DMS114 treated with DMSO at 0.1 percent for 48 hours (cell line): ENCODE results near the gene CASP8.

Experiments used
- DNase-seq: peaks from one replicate; lab custom pipeline; 2025; ENCODE audit not compliant: unreplicated experiment; lab: John Stamatoyannopoulos, UW

Gene CASP8

DNA sequence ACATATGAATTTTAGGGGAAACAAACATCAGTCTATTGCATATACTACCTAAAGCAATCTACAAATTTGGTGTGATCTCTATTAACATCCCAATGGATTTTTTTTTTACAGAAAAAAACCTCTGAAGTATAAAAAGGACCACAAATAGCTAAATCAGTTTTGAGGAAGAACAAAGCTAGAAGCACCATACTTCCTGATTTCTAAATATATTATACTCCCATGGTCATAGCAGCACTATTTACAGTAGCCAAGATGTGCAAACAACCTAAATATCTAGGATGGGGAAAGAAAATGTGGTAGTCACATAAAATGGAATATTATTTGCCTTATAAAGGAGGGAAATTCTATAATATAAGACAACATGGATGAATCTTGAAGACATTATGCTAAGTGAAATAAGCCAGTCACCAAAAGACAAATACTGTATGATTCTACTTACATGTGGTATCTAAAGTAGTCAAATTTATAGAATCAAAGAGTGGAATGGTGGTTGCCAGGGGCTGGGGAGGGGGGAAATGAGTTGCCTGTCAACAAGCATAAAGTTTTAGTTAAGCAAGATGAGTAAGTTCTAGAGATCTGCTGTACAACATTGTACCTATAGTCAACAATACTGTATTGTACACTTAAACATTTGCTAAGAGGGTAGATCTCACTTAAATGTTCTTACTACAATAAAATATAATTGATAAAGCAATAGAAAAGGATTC is 17.6 kb upstream of the CASP8 start:
- no peak for DNase-seq

GRCh38 chr2:201244829-201245228 is 15.5 kb upstream of the CASP8 start:
- no peak for DNase-seq

DNA sequence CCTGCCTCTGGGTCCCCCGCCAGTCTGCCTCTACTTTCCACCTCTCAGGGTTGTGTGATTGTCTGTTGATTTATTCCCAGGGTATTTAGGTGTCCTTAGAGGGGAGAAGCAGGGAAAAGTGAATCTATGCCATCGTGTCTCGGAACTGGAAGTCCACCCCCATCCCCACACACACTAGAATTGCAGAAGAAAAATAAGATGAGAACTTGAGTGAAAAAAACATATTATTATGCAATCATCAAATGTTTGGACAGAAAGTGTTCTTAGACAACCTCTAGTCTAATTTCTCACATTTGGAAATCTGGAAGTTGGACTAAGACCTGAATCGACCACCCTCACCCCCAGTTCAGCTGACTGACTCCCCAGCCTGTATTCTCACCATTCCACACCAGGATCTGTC is 14.1 kb upstream of the CASP8 start:
- DNase-seq: no peak

DNA sequence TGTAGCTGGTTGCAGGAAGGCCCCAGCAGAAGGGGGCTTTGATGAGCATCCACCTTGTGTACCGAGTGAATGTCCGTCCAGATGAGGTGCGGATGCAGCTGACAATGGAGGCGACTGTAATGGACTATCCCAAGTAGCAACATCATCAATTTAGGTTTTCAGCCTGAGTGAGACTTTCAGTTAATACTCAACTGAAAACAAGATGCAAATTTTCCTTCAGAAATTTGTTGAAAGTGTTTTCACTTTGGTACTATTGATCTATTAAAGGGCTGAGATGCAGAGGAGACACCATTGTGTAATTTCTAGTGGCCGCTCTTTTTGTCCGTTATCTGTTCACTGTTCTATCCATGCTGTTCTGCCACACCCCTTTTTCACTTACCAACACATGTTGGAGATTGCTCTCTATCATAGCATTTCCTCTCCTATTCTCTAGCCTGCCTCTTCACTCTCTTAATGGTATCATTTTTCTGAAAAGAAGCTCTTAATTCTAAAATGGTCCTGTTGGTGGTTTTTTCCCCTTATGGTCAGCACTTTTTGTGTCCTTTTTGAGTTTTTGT is 12.0 kb upstream of the CASP8 start:
- DNase-seq: no peak

GRCh38 chr2:201249889-201250288 is 10.4 kb upstream of the CASP8 start:
- DNase-seq: no peak

GRCh38 chr2:201250741-201251140 is 9.6 kb upstream of the CASP8 start:
- DNase-seq: no peak

GRCh38 chr2:201254081-201254730 is 6.1 kb upstream of the CASP8 start:
- DNase-seq: no peak

DNA sequence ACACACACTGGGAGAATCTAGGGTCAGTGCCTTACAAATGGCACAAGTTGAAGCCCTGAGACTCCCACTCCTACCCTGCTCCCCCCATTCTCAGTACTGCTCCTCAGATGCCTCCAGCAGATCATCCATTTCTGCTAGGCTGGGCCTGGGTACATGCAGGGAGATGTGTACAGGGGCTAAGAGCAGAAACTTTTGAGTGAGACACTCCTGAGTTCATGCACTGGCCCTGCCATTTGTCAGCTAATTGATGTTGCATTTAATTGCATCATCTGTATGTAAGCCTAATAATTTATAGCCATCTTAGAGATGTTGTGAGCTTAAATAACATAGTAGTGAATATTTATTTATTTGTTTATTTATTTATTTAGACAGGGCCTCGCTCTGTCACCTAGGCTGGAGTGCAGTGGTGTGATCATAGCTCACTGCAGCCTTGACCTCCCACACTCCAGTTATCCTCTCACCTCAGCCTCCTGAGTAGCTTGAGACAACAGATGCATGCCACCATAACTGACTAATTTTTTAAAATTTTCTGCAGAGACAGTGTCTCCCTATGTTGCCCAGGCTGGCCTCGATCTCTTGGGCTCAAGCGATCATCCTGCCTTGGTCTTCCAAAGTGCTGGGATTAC is 4.8 kb upstream of the CASP8 start:
- no peak for DNase-seq

- DNase-seq: no peak
Observed at GRCh38 chr2:201256082-201256481, 4.3 kb upstream of the CASP8 start.

DNA sequence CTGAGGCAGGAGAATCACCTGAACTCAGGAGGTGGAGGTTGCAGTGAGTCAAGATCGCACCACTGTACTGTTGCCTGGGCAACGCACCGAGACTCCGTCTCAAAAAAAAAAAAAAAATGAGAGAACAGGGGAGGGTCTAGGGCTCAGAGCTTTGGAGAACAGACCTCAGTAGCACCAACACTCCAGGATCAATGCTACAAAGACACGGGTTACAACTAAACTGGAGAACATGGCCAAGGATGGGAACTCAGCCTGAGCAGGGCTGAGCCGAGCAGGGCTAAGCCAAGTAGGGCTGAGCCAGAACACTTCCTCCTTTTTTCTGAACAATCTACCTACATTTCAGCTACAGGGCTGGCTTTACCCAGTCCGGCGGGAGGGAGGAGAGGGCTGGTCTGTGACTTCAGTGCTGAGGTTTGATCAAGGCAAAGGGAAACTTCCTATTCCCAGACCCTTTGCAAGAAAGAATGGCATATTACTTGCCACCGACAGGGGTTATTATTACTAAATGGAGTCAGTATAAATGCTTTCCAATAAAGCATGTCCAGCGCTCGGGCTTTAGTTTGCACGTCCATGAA is 2.9 kb upstream of the CASP8 start:
- DNase-seq: no peak

DNA sequence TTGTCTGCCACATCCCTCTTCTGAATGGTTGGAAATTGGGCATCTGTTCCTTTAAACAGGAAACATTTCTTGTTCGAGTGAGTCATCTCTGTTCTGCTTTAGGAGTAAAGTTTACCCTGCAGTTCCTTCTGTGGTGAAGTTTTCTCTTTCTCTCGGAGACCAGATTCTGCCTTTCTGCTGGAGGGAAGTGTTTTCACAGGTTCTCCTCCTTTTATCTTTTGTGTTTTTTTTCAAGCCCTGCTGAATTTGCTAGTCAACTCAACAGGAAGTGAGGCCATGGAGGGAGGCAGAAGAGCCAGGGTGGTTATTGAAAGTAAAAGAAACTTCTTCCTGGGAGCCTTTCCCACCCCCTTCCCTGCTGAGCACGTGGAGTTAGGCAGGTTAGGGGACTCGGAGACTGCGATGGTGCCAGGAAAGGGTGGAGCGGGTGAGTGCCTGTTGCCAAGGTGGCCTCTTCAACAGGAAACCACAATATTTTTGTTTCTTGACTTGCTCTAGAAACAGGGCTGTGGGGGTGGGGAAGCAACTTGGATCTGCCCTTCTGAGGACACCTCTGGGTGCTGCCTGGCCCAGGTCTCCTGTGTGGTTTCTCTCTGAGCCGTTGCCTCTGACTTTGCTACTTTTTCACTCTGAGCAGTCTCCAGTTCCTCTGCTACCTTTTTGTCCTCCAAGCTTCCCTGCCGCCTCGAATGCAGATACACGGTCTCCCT is 2.2 kb upstream of the CASP8 start:
- DNase-seq: no peak

DNA sequence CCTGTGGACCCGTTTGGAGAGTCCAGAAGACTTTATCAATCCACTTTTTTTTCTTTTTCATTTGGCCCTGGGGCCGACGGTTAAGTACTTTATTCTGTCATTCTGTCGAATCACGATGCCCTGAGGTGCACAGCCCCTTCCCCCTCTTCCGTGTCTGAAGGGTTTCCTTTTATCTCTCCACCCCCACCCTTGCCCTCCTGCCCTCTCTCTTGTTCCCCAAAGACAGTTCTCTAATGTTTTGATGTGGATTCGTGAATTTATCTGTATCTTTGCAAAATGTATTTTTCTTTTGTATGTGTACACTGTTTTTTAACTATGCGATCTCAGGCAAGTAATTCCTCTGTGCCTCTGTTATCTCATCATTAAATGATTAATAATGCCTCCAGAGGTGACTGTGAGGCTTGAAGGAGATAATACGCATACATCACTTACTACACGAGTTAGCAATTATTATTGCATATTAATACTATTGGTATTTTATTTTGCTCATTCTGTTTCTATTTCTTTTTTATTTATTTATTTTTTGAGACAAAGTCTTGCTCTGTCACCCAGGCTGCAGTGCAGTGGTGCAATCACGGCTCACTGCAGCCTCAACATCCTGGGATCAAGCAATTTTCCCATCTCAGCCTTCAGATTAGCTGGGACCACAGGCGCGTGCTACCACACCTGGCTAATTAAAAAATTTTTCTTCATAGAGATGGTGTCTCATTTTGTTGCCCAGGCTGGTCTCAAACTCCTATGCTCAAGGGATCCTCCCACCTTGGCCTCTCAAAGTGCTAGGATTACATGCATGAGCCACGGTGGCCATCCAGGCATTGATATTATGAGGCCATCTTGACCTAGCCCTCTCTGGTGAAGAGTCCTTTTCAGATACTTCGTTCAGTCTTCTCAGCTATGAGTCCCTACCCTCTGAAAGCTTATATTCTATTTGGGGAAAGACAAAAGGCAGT is 1.4 kb upstream of the CASP8 start:
- DNase-seq: no peak

GRCh38 chr2:201261471-201261870 is 1.1 kb downstream of the CASP8 start:
- no peak for DNase-seq

DNA sequence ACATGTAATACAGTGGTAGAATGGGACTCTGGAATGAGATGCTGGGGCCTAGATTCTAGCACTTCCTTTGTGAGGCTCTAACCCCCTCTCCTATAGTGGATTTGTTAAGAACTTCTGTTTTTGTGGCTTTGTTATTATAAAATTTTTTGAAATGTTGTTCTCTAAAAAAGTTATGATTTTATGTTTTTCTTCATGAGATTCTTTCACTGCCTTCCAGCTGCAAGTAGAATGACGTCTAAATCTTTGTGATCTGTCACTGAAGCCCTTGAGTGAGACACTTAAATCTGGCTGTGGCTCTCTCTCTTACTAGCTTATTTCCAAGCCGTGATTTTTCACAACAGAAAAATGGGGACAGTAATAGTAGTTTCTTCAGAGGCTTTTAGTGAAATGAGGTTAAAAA is 1.6 kb downstream of the CASP8 start:
- no peak for DNase-seq

GRCh38 chr2:201262718-201263117 is 2.4 kb downstream of the CASP8 start:
- no peak for DNase-seq

- DNase-seq: no peak
Observed at GRCh38 chr2:201263779-201264178, 3.4 kb downstream of the CASP8 start.

GRCh38 chr2:201264472-201265173 is 4.3 kb downstream of the CASP8 start:
- no peak for DNase-seq

GRCh38 chr2:201266629-201267028 is 6.3 kb downstream of the CASP8 start:
- no peak for DNase-seq

- DNase-seq: no peak
Observed at GRCh38 chr2:201267278-201268030, 7.1 kb downstream of the CASP8 start.
